CD14-positive monocyte (primary cell): Measurements from ENCODE around the gene SLIT1. TPM values are rescaled to one million over a fixed set of nuclear protein-coding genes. Genes with fewer than 3 reads are reported as not detected.

Source experiments
- DNase-seq, 3 donors: peaks; one replicate each; pipeline ENCODE4 v3.0.0-alpha.2; 2011 to 2022
- H2AFZ ChIP-seq: 2 replicates; pipeline ENCODE4 v1.6.0; 2012; ENCODE audit warnings: mild to moderate bottlenecking, low read depth, low read length, inconsistent platforms; ENCODE audit not compliant: insufficient read depth, poor library complexity, severe bottlenecking
- H3K27ac ChIP-seq, 2 donors: 1 replicate in 1 of 2; 2 replicates in 1 of 2; pipeline ENCODE4 v1.5.1; 2012 to 2013; ENCODE audit warnings: low read length in 2 of 2, control low read depth in 1 of 2, inconsistent platforms in 1 of 2, low read depth in 1 of 2, mild to moderate bottlenecking in 1 of 2
- H3K27me3 ChIP-seq, 2 donors: one replicate each; pipeline versions ENCODE4 v1.6.0 to v1.6.1; 2011 to 2013; ENCODE audit warnings: low read length in 2 of 2; ENCODE audit not compliant: control insufficient read depth in 2 of 2, insufficient read depth in 2 of 2
- H3K36me3 ChIP-seq, 2 donors: replicated peaks in 1 of 2; 1 replicate in 1 of 2; 2 replicates in 1 of 2; pipeline versions ENCODE4 v1.5.1 to v1.6.1; 2012 to 2013; ENCODE audit warnings: low read length in 2 of 2, control low read depth in 1 of 2, inconsistent platforms in 1 of 2, mild to moderate bottlenecking in 1 of 2; ENCODE audit not compliant: insufficient read depth in 2 of 2, control insufficient read depth in 1 of 2
- H3K4me1 ChIP-seq, 2 donors: 1 replicate in 1 of 2; 2 replicates in 1 of 2; pipeline versions ENCODE4 v1.5.1 to v1.6.1; 2012 to 2013; ENCODE audit warnings: low read length in 2 of 2, control low read depth in 1 of 2, inconsistent platforms in 1 of 2, mild to moderate bottlenecking in 1 of 2, moderate library complexity in 1 of 2; ENCODE audit not compliant: insufficient read depth in 2 of 2, control insufficient read depth in 1 of 2
- H3K4me2 ChIP-seq: replicated peaks from 2 replicates; pipeline ENCODE3; 2012; ENCODE audit warnings: low read length, moderate library complexity, mild to moderate bottlenecking; ENCODE audit not compliant: poor library complexity, severe bottlenecking; ENCODE audit errors: extremely low read depth
- H3K4me3 ChIP-seq, 3 experiments: fragments of 200-600 bp in 1 of 3; sonication (generic) in 1 of 3; replicated peaks in 1 of 3; 1 replicate in 2 of 3; 2 replicates in 1 of 3; pipeline ENCODE4 v1.5.1; 2011 to 2013; ENCODE audit warnings: low read length in 3 of 3, mild to moderate bottlenecking in 3 of 3, control low read depth in 2 of 3, low read depth in 2 of 3, inconsistent platforms in 1 of 3, moderate library complexity in 1 of 3
- H3K79me2 ChIP-seq: 2 replicates; pipeline ENCODE4 v1.6.0; 2012; ENCODE audit warnings: mild to moderate bottlenecking, control low read depth, inconsistent platforms, low read length, moderate library complexity; ENCODE audit not compliant: insufficient read depth
- H3K9ac ChIP-seq: 2 replicates; pipeline ENCODE4 v1.6.0; 2017; ENCODE audit warnings: low read length, mild to moderate bottlenecking; ENCODE audit not compliant: insufficient read depth, poor library complexity, severe bottlenecking
- H3K9me3 ChIP-seq, 2 donors: replicated peaks in 1 of 2; 1 replicate in 1 of 2; 2 replicates in 1 of 2; pipeline versions ENCODE4 v1.5.1 to v1.6.1; 2012 to 2013; ENCODE audit warnings: low read length in 2 of 2, control low read depth in 1 of 2; ENCODE audit not compliant: control insufficient read depth in 1 of 2, insufficient read depth in 1 of 2
- H4K20me1 ChIP-seq: 2 replicates; pipeline ENCODE4 v1.6.0; 2012; ENCODE audit warnings: mild to moderate bottlenecking, low read length, control low read depth, moderate library complexity; ENCODE audit not compliant: insufficient read depth
- H3K27ac Mint-ChIP-seq, 7 donors: one replicate each; pipeline ENCODE4 v1.8.0; 2020; ENCODE audit warnings: mild to moderate bottlenecking in 7 of 7, mixed read lengths in 7 of 7, moderate library complexity in 6 of 7, inconsistent platforms in 2 of 7
- H3K27me3 Mint-ChIP-seq, 3 donors: one replicate each; pipeline ENCODE4 v1.8.0; 2021 to 2022; ENCODE audit warnings: low read depth in 3 of 3, mild to moderate bottlenecking in 3 of 3, mixed read lengths in 3 of 3, moderate library complexity in 3 of 3, inconsistent platforms in 1 of 3
- H3K36me3 Mint-ChIP-seq, 2 donors: one replicate each; pipeline ENCODE4 v1.8.0; 2020; ENCODE audit warnings: mixed read lengths in 2 of 2, inconsistent platforms in 1 of 2, mild to moderate bottlenecking in 1 of 2
- H3K4me1 Mint-ChIP-seq: one replicate; pipeline ENCODE4 v1.8.0; 2020; ENCODE audit warnings: mild to moderate bottlenecking, mixed read lengths
- H3K4me3 Mint-ChIP-seq, 2 donors: one replicate each; pipeline ENCODE4 v1.8.0; 2020; ENCODE audit warnings: mild to moderate bottlenecking in 2 of 2, mixed read lengths in 2 of 2, moderate library complexity in 1 of 2
- H3K9me3 Mint-ChIP-seq, 7 donors: one replicate each; pipeline ENCODE4 v1.8.0; 2020 to 2022; ENCODE audit warnings: mixed read lengths in 7 of 7, mild to moderate bottlenecking in 6 of 7, moderate library complexity in 6 of 7, inconsistent platforms in 2 of 7
- WGBS: methylation state at CpG from one replicate; pipeline ENCODE4 v1.1.5; 2013; ENCODE audit warnings: missing lambda C conversion rate; ENCODE audit not compliant: insufficient coverage; 5-methylcytosine and 5-hydroxymethylcytosine counted together
- intact Hi-C, 2 donors: fragments of 100-400 bp; cut with micrococcal nuclease; formaldehyde crosslinking; loops; one replicate each; pipeline versions ENCODE4 v1.15.0 to v1.15.1; 2023
- polyA plus RNA-seq, 3 donors: library from polyadenylated mRNA; depleted of rRNA in 1 of 3; unstranded in 2 of 3; stranded (reverse) in 1 of 3; fragments of 300-500 nt in 2 of 3; fragments of >200 nt in 1 of 3; fragmentation: Illumina TruSeq in 2 of 3; gene quantifications; 1 replicate in 2 of 3; 2 replicates in 1 of 3; pipeline ENCODE4 v1.2.3, GENCODE V29; 2012 to 2021
- TF ChIP-seq, protein P1 (sequence below): fragments of 200-600 bp; IDR thresholded peaks from one replicate; pipeline ENCODE4 v1.8.0; 2022; ENCODE audit warnings: antibody characterized with exemption, mild to moderate bottlenecking

Gene SLIT1
- polyA plus RNA-seq, 3 donors: 0.05 to 0.81 (median 0.16) TPM

DNA sequence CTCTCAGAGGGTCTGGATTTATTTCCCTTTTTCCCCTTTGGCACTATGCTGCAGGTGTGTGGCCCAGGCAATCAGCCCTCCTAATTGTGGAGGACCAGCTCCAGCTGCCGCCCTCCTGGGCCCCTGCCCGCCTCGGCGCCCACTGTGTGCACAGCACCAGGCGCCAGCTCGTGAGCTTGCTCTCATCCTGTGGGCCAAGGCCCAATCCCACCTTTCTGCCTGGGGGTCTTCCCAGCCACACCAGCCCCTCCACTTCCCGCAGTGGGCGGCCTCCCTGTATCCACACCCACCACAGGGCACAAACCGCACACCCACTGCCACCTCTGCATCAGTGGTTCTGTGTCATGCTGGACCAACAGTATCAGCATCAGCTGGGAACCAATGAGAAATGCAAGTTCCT is 25.5 kb upstream of the SLIT1 start:
- Mint-ChIP-seq H3K36me3 (peaks cover 5 to 6% of the 10 kb centered on the region in 2 donors), H3K4me3 (no peak overlapping the region), H3K27me3 (peaks cover 5 to 6% (median 5%) of the 10 kb centered on the region in 3 donors), H3K27ac (no peak overlapping the region), H3K9me3 (no peaks in the 10 kb centered on the region), H3K4me1 (no peaks in the 10 kb centered on the region)
- Histone ChIP-seq H4K20me1 (no peaks in the 10 kb centered on the region), H3K79me2 (no peaks in the 10 kb centered on the region), H3K27me3 (no peaks in the 10 kb centered on the region), H3K9me3 (no peaks in the 10 kb centered on the region), H3K36me3 (no peaks in the 10 kb centered on the region), H2AFZ (no peak overlapping the region), H3K4me2 (no peak overlapping the region), H3K27ac (no peak overlapping the region), H3K4me3 (no peak overlapping the region), H3K4me1 (no peaks in the 10 kb centered on the region), H3K9ac (no peak overlapping the region)
- intact Hi-C loops: loop anchor here (5.0 kb wide), 2 partner anchors 129 to 139 kb away; no protein-coding TSS in a partner anchor
- DNase-seq: no peak
- WGBS: 94% methylated on average over 8 of the region's 9 CpGs
- TF ChIP-seq, protein P1, sequence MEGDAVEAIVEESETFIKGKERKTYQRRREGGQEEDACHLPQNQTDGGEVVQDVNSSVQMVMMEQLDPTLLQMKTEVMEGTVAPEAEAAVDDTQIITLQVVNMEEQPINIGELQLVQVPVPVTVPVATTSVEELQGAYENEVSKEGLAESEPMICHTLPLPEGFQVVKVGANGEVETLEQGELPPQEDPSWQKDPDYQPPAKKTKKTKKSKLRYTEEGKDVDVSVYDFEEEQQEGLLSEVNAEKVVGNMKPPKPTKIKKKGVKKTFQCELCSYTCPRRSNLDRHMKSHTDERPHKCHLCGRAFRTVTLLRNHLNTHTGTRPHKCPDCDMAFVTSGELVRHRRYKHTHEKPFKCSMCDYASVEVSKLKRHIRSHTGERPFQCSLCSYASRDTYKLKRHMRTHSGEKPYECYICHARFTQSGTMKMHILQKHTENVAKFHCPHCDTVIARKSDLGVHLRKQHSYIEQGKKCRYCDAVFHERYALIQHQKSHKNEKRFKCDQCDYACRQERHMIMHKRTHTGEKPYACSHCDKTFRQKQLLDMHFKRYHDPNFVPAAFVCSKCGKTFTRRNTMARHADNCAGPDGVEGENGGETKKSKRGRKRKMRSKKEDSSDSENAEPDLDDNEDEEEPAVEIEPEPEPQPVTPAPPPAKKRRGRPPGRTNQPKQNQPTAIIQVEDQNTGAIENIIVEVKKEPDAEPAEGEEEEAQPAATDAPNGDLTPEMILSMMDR: no peak

GRCh38 chr10:97210543-97210960 is 24.8 kb upstream of the SLIT1 start:
- DNase-seq: peak; percentile 57 to 67 (median 65)
- Histone ChIP-seq H3K9ac (no peak overlapping the region), H3K79me2 (no peaks in the 10 kb centered on the region), H3K27ac (no peak overlapping the region), H3K27me3 (no peaks in the 10 kb centered on the region), H4K20me1 (no peaks in the 10 kb centered on the region), H3K4me3 (no peak overlapping the region), H3K4me1 (no peaks in the 10 kb centered on the region), H3K36me3 (no peaks in the 10 kb centered on the region), H3K9me3 (no peaks in the 10 kb centered on the region), H3K4me2 (no peak overlapping the region), H2AFZ (no peak overlapping the region)
- H3K9me3 Mint-ChIP-seq: no peaks in the 10 kb centered on the region
- intact Hi-C loops: loop anchor here (5.0 kb wide), 2 partner anchors 128 to 138 kb away; no protein-coding TSS in a partner anchor
- no peak overlapping the region for H3K4me3 Mint-ChIP-seq
- no peak overlapping the region for H3K27ac Mint-ChIP-seq
- peaks cover 5 to 6% (median 5%) of the 10 kb centered on the region in 3 donors for H3K27me3 Mint-ChIP-seq
- TF ChIP-seq, protein P1: peak; percentile 98
- H3K4me1 Mint-ChIP-seq: no peaks in the 10 kb centered on the region
- WGBS: 0% methylated on average over 1 of the region's 8 CpGs
- H3K36me3 Mint-ChIP-seq: peaks cover 2 to 5% of the 10 kb centered on the region in 2 donors
